ENCODE measurements around the gene FEM1B. TPM values are rescaled to one million over a fixed set of nuclear protein-coding genes. Genes with fewer than 3 reads are reported as not detected.

The FEM1B gene
- total RNA-seq, 1 donor from 2014 or later: 29.5 TPM

GRCh38 chr15:68284616-68285258 lies 7.2 kb downstream of the FEM1B start:
- DNase-seq (ENCODE audit: extremely low read depth, low read depth, low spot score): no peak

- DNase-seq (ENCODE audit: extremely low read depth, low read depth, low spot score): no peak
These were observed 7.9 kb downstream of the FEM1B start for GRCh38 chr15:68285259-68285980.

GRCh38 chr15:68286256-68286655 lies 8.7 kb downstream of the FEM1B start:
- no peak for DNase-seq (ENCODE audit: extremely low read depth, low read depth, low spot score)

GRCh38 chr15:68289057-68289456 lies 11.5 kb downstream of the FEM1B start:
- no peak for DNase-seq (ENCODE audit: extremely low read depth, low read depth, low spot score)

- no peak for DNase-seq (ENCODE audit: extremely low read depth, low read depth, low spot score)
These were observed 12.2 kb downstream of the FEM1B start for GRCh38 chr15:68289621-68290352.

- DNase-seq (ENCODE audit: extremely low read depth, low read depth, low spot score): no peak
These were observed 13.2 kb downstream of the FEM1B start for GRCh38 chr15:68290715-68291114.

GRCh38 chr15:68292157-68292781 lies 14.7 kb downstream of the FEM1B start:
- DNase-seq (ENCODE audit: extremely low read depth, low read depth, low spot score): no peak

GRCh38 chr15:68292967-68293366 lies 15.4 kb downstream of the FEM1B start:
- no peak for DNase-seq (ENCODE audit: extremely low read depth, low read depth, low spot score)

- DNase-seq (ENCODE audit: extremely low read depth, low read depth, low spot score): no peak
These were observed 17.7 kb downstream of the FEM1B start for GRCh38 chr15:68295014-68295805.

- no peak for DNase-seq (ENCODE audit: extremely low read depth, low read depth, low spot score)
These were observed 20.8 kb downstream of the FEM1B start for GRCh38 chr15:68298336-68298735.

- DNase-seq (ENCODE audit: extremely low read depth, low read depth, low spot score): no peak
These were observed 21.4 kb downstream of the FEM1B start for GRCh38 chr15:68298882-68299381.

GRCh38 chr15:68299436-68299835 lies 21.9 kb downstream of the FEM1B start:
- no peak for DNase-seq (ENCODE audit: extremely low read depth, low read depth, low spot score)

GRCh38 chr15:68300115-68300940 lies 22.8 kb downstream of the FEM1B start:
- no peak for DNase-seq (ENCODE audit: extremely low read depth, low read depth, low spot score)

- DNase-seq (ENCODE audit: extremely low read depth, low read depth, low spot score): no peak
These were observed 23.8 kb downstream of the FEM1B start for GRCh38 chr15:68301301-68301700.

GRCh38 chr15:68302729-68303128 lies 25.2 kb downstream of the FEM1B start:
- no peak for DNase-seq (ENCODE audit: extremely low read depth, low read depth, low spot score)

- DNase-seq (ENCODE audit: extremely low read depth, low read depth, low spot score): no peak
These were observed 25.6 kb downstream of the FEM1B start for GRCh38 chr15:68303134-68303533.

GRCh38 chr15:68303560-68304436 lies 26.3 kb downstream of the FEM1B start:
- DNase-seq (ENCODE audit: extremely low read depth, low read depth, low spot score): no peak

GRCh38 chr15:68304589-68305337 lies 27.2 kb downstream of the FEM1B start:
- no peak for DNase-seq (ENCODE audit: extremely low read depth, low read depth, low spot score)

All from glomerular endothelial cell (primary cell).